GM12874 (cell line): Measurements from ENCODE around the gene HEXD.

Source experiments
- TF ChIP-seq, protein P1 (sequence below): IDR thresholded peaks from 2 replicates; pipeline ENCODE4 v1.5.1; 2011; ENCODE audit warnings: low read depth, mild to moderate bottlenecking, control low read depth, low read length, moderate library complexity; ENCODE audit not compliant: insufficient read depth

The HEXD gene

GRCh38 chr17:82468692-82469091, 50.5 kb downstream of the HEXD start:
- TF ChIP-seq, protein P1, sequence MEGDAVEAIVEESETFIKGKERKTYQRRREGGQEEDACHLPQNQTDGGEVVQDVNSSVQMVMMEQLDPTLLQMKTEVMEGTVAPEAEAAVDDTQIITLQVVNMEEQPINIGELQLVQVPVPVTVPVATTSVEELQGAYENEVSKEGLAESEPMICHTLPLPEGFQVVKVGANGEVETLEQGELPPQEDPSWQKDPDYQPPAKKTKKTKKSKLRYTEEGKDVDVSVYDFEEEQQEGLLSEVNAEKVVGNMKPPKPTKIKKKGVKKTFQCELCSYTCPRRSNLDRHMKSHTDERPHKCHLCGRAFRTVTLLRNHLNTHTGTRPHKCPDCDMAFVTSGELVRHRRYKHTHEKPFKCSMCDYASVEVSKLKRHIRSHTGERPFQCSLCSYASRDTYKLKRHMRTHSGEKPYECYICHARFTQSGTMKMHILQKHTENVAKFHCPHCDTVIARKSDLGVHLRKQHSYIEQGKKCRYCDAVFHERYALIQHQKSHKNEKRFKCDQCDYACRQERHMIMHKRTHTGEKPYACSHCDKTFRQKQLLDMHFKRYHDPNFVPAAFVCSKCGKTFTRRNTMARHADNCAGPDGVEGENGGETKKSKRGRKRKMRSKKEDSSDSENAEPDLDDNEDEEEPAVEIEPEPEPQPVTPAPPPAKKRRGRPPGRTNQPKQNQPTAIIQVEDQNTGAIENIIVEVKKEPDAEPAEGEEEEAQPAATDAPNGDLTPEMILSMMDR: no peak

- TF ChIP-seq, protein P1: no peak
These were observed 51.9 kb downstream of the HEXD start for GRCh38 chr17:82470065-82470464.

GRCh38 chr17:82474223-82475010, 56.3 kb downstream of the HEXD start:
- TF ChIP-seq, protein P1: no peak

- TF ChIP-seq, protein P1: no peak
These were observed 57.3 kb downstream of the HEXD start for GRCh38 chr17:82475458-82475857.

GRCh38 chr17:82477934-82478333, 59.8 kb downstream of the HEXD start:
- TF ChIP-seq, protein P1: no peak

DNA sequence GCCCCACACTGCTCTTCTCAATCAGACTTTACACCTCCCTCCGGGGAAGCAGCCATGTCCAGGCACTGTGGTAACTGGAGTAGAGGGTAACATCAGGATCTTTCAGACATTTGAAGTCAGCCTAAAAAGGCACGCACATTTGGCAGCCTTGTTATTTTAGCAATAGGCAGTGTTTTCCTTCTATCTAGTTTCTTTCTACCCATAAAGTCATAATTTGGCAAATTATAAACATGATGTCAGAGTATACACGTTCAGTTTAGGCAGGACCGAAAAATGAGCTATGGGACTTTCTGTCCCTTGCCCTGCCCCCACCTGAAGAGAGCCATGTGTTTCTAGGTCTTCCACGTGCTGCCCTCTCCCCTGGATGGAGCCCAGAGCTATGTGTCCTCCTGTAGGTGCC, 61.5 kb downstream of the HEXD start:
- TF ChIP-seq, protein P1: no peak

GRCh38 chr17:82480318-82480717, 62.2 kb downstream of the HEXD start:
- TF ChIP-seq, protein P1: no peak
